Stimulated activated CD4-positive, alpha-beta T cell treated with anti-CD3 and anti-CD28 coated beads, TNF-alpha, amount 100 ng/mL, for 1 hour (primary cell): ENCODE results near the gene PSTPIP1.

Experiments used
- DNase-seq, 3 donors: peaks; one replicate each; pipeline ENCODE4 v3.0.0-alpha.2; 2020; ENCODE audit warnings: low read depth in 3 of 3, low spot score in 1 of 3

PSTPIP1 gene

GRCh38 chr15:76978522-76979330 is 16.2 kb upstream of the PSTPIP1 start:
- DNase-seq = no peak

GRCh38 chr15:76979331-76979925 is 15.5 kb upstream of the PSTPIP1 start:
- no peak for DNase-seq

GRCh38 chr15:76979996-76980520 is 14.9 kb upstream of the PSTPIP1 start:
- DNase-seq = no peak

- no peak for DNase-seq
These were observed 12.6 kb upstream of the PSTPIP1 start for GRCh38 chr15:76982356-76982755.

- no peak for DNase-seq
These were observed 12.2 kb upstream of the PSTPIP1 start for GRCh38 chr15:76982756-76983155.

- DNase-seq = no peak
These were observed 11.1 kb upstream of the PSTPIP1 start for GRCh38 chr15:76983590-76984375.

- DNase-seq = no peak
These were observed 8.2 kb upstream of the PSTPIP1 start for GRCh38 chr15:76986743-76987142.

GRCh38 chr15:76987276-76987675 is 7.7 kb upstream of the PSTPIP1 start:
- no peak for DNase-seq

- peak in 1 of 3 donors; percentile 28 for DNase-seq
These were observed 6.7 kb upstream of the PSTPIP1 start for GRCh38 chr15:76987896-76988860.

GRCh38 chr15:76988867-76989780 is 5.8 kb upstream of the PSTPIP1 start:
- DNase-seq = no peak

- DNase-seq = no peak
These were observed 3.9 kb upstream of the PSTPIP1 start for GRCh38 chr15:76991048-76991447.

GRCh38 chr15:76991741-76992645 is 2.9 kb upstream of the PSTPIP1 start:
- no peak for DNase-seq

- DNase-seq = no peak
These were observed 1.7 kb upstream of the PSTPIP1 start for GRCh38 chr15:76993114-76993725.

- peak in 1 of 3 donors; percentile 30 for DNase-seq
These were observed 925 bp upstream of the PSTPIP1 start for GRCh38 chr15:76994001-76994400.

GRCh38 chr15:76994496-76994895 is 430 bp upstream of the PSTPIP1 start:
- no peak for DNase-seq

GRCh38 chr15:76996076-76996525 is 1.2 kb downstream of the PSTPIP1 start:
- no peak for DNase-seq

- peak in 2 of 3 donors; percentile 35 to 50 for DNase-seq
These were observed 1.8 kb downstream of the PSTPIP1 start for GRCh38 chr15:76996526-76997401.
